KMS-11 (cell line): ENCODE measurements around the gene ZC3H14.

Experiments
- H2AFZ ChIP-seq: fragments of 200-600 bp; sonication (generic); 2 replicates; pipeline ENCODE4 v1.6.1; 2016; ENCODE audit warnings: antibody characterized with exemption, mixed run types, low read depth
- H3K27ac ChIP-seq: fragments of 200-600 bp; sonication (generic); 2 replicates; pipeline ENCODE4 v1.6.1; 2016; ENCODE audit warnings: mild to moderate bottlenecking, mixed run types
- H3K27me3 ChIP-seq: fragments of 200-600 bp; sonication (generic); 2 replicates; pipeline ENCODE4 v1.6.1; 2017; ENCODE audit warnings: mild to moderate bottlenecking, low read depth, mixed run types, moderate library complexity; ENCODE audit not compliant: insufficient read depth
- H3K36me3 ChIP-seq: fragments of 200-600 bp; sonication (generic); 2 replicates; pipeline ENCODE4 v1.6.1; 2017; ENCODE audit warnings: mild to moderate bottlenecking, mixed run types; ENCODE audit not compliant: insufficient read depth
- H3K4me1 ChIP-seq: fragments of 200-600 bp; sonication (generic); 2 replicates; pipeline ENCODE4 v1.6.1; 2016; ENCODE audit warnings: mild to moderate bottlenecking, low read depth, mixed run types; ENCODE audit not compliant: poor library complexity, severe bottlenecking
- H3K4me2 ChIP-seq: fragments of 200-600 bp; sonication (generic); 2 replicates; pipeline ENCODE4 v1.7.0; 2016; ENCODE audit warnings: mild to moderate bottlenecking, mixed run types
- H3K4me3 ChIP-seq: fragments of 200-600 bp; sonication (generic); IDR thresholded peaks from 2 replicates; pipeline ENCODE4 v1.6.1; 2017; ENCODE audit warnings: low read depth, low read length, mixed read lengths; ENCODE audit not compliant: insufficient read depth
- H3K79me2 ChIP-seq: fragments of 200-600 bp; sonication (generic); 2 replicates; pipeline ENCODE4 v1.6.1; 2016; ENCODE audit warnings: low read depth, mixed run types; ENCODE audit not compliant: insufficient read depth
- H3K9ac ChIP-seq: fragments of 200-600 bp; sonication (generic); 2 replicates; pipeline ENCODE4 v1.6.1; 2016; ENCODE audit warnings: mild to moderate bottlenecking, mixed run types
- H4K20me1 ChIP-seq: fragments of 200-600 bp; sonication (generic); 2 replicates; pipeline ENCODE4 v1.6.1; 2016; ENCODE audit warnings: mild to moderate bottlenecking, mixed run types; ENCODE audit not compliant: insufficient read depth
- CTCF ChIP-seq: fragments of 200-600 bp; sonication (generic); conservative IDR thresholded peaks from 2 replicates; pipeline ENCODE4 v1.6.1; 2017; ENCODE audit warnings: low read depth, mild to moderate bottlenecking, antibody characterized with exemption, low read length, moderate library complexity, mixed read lengths

Gene ZC3H14

GRCh38 chr14:88607829-88608228 lies 45.0 kb downstream of the ZC3H14 start:
- Histone ChIP-seq H3K4me1 (no peaks in the 10 kb centered on the region), H3K36me3 (no peaks in the 10 kb centered on the region), H3K79me2 (no peaks in the 10 kb centered on the region), H3K4me3 (no peak overlapping the region), H3K9ac (no peak overlapping the region), H3K27ac (no peak overlapping the region), H4K20me1 (no peaks in the 10 kb centered on the region), H3K27me3 (no peaks in the 10 kb centered on the region), H2AFZ (no peak overlapping the region), H3K4me2 (no peak overlapping the region)
- no peak for TF ChIP-seq CTCF

DNA sequence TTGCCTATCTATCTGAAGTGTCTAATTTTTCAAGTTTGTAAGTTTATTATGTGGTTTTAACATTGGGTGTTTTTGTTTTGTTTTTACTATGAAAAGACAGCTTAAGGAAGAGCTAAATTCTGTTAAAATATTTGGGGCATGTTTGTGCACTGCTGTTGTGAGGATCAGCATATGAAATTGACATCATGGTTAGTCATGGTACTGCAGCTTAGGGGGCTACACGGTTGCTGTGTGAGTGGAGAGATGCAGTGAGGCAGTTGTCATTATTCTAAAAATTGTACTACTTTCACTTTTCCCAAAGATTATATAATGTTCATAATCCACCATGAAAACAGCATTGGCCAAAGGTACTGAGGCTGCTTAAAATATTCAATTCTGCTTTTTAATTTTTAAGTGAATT lies 49.0 kb downstream of the ZC3H14 start:
- no peak overlapping the region for H2AFZ ChIP-seq
- H3K4me2 ChIP-seq = no peak overlapping the region
- no peak overlapping the region for H3K9ac ChIP-seq
- H4K20me1 ChIP-seq = no peaks in the 10 kb centered on the region
- H3K79me2 ChIP-seq = no peaks in the 10 kb centered on the region
- no peak overlapping the region for H3K4me3 ChIP-seq
- TF ChIP-seq CTCF = no peak
- peaks cover 3% of the 10 kb centered on the region for H3K4me1 ChIP-seq
- H3K27ac ChIP-seq = no peak overlapping the region
- H3K27me3 ChIP-seq = no peaks in the 10 kb centered on the region
- no peaks in the 10 kb centered on the region for H3K36me3 ChIP-seq

GRCh38 chr14:88612981-88613380 lies 50.1 kb downstream of the ZC3H14 start:
- Histone ChIP-seq H3K9ac (no peak overlapping the region), H3K4me2 (no peak overlapping the region), H3K27me3 (no peaks in the 10 kb centered on the region), H3K4me3 (no peak overlapping the region), H3K27ac (no peak overlapping the region), H4K20me1 (no peaks in the 10 kb centered on the region), H3K79me2 (no peaks in the 10 kb centered on the region), H3K36me3 (no peaks in the 10 kb centered on the region), H3K4me1 (peaks cover 3% of the 10 kb centered on the region), H2AFZ (no peak overlapping the region)
- TF ChIP-seq CTCF = no peak

DNA sequence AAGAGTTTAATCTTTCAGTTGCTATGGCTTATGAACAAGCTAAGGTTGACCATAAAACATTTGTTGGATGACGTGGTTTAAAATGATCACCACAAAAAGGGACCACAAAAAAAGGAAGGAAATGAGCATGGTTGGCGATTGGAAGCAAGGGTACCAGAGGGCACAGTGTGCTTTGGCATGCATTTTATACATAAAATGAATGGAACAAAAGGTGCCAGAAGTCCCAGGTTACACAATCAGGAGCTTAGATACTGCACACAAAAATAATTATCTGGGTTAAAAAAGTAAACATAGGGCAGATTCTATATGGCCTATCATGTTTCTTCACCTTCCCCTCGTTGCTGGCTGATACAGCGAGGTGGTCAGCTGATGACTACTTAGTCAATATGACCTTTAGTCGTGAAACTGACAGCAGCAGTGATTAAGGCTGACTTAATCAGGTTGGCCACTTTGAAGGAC lies 50.7 kb downstream of the ZC3H14 start:
- Histone ChIP-seq H3K4me1 (peaks cover 3% of the 10 kb centered on the region), H3K27ac (no peak overlapping the region), H2AFZ (no peak overlapping the region), H3K36me3 (no peaks in the 10 kb centered on the region), H3K4me3 (no peak overlapping the region), H4K20me1 (no peaks in the 10 kb centered on the region), H3K79me2 (no peaks in the 10 kb centered on the region), H3K9ac (no peak overlapping the region), H3K27me3 (no peaks in the 10 kb centered on the region), H3K4me2 (no peak overlapping the region)
- no peak for TF ChIP-seq CTCF
